ENCODE data around the gene SIKE1. TPM values are rescaled to one million over a fixed set of nuclear protein-coding genes. Genes with fewer than 3 reads are reported as not detected.
"Not testable (repeated sequence)": the region's sequence is repeated elsewhere in the genome, so short reads cannot be mapped to it uniquely, and the experiment has no call there.

The SIKE1 gene
- polyA plus RNA-seq, result 33.9 TPM

GRCh38 chr1:114780344-114781226, at the start of gene SIKE1:
Gene SIKE1 (minus strand): TSS chr1:114780685. CDS start chr1:114780607, 78 bp downstream.
- Mint-ChIP-seq H3K4me3 (peak within 1 kb of the TSS; percentile 100), H3K4me1 (peaks cover 9 to 22% (median 18%) of the 10 kb centered on the region in 3 donors), H3K9me3 (peaks cover 0 to 7% (median 3%) of the 10 kb centered on the region in 3 donors), H3K27ac (peak within 1 kb of the TSS; percentile 95 to 99 (median 95)), H3K36me3 (peaks cover 8% of the 10 kb centered on the region), H3K27me3 (no peaks in the 10 kb centered on the region)

- not testable (repeated sequence) for H3K4me3 Mint-ChIP-seq, H3K9me3 Mint-ChIP-seq, H3K36me3 Mint-ChIP-seq, H3K27me3 Mint-ChIP-seq, H3K27ac Mint-ChIP-seq, H3K4me1 Mint-ChIP-seq
Measured at GRCh38 chr1:114830075-114830474, 49.6 kb upstream of the SIKE1 start.

GRCh38 chr1:114828251-114828650, 47.8 kb upstream of the SIKE1 start:
- Mint-ChIP-seq H3K27me3 (no peaks in the 10 kb centered on the region), H3K36me3 (peaks cover 2% of the 10 kb centered on the region), H3K4me3 (no peak overlapping the region), H3K9me3 (peaks cover 2 to 15% (median 13%) of the 10 kb centered on the region in 3 donors), H3K4me1 (peaks cover 0 to 1% (median 0%) of the 10 kb centered on the region in 3 donors), H3K27ac (no peak overlapping the region)

- Mint-ChIP-seq H3K36me3 (peaks cover 2% of the 10 kb centered on the region), H3K27me3 (peaks cover 8% of the 10 kb centered on the region), H3K27ac (no peak overlapping the region), H3K4me3 (no peak overlapping the region), H3K4me1 (no peaks in the 10 kb centered on the region), H3K9me3 (peaks cover 8 to 32% (median 26%) of the 10 kb centered on the region in 3 donors)
Measured at GRCh38 chr1:114821978-114822377, 41.5 kb upstream of the SIKE1 start.

- H3K4me1 Mint-ChIP-seq, result no peaks in the 10 kb centered on the region
- H3K9me3 Mint-ChIP-seq, result peaks cover 8 to 28% (median 20%) of the 10 kb centered on the region in 3 donors
- H3K27me3 Mint-ChIP-seq, result peaks cover 8% of the 10 kb centered on the region
- H3K4me3 Mint-ChIP-seq, result no peak overlapping the region
- no peak overlapping the region for H3K27ac Mint-ChIP-seq
- H3K36me3 Mint-ChIP-seq, result no peaks in the 10 kb centered on the region
Measured at GRCh38 chr1:114820392-114820791, 39.9 kb upstream of the SIKE1 start.

- Mint-ChIP-seq H3K4me3 (no peak overlapping the region), H3K27ac (no peak overlapping the region), H3K4me1 (no peaks in the 10 kb centered on the region), H3K27me3 (peaks cover 8% of the 10 kb centered on the region), H3K36me3 (no peaks in the 10 kb centered on the region), H3K9me3 (peaks cover 8 to 25% (median 17%) of the 10 kb centered on the region in 3 donors)
Measured at GRCh38 chr1:114819869-114820268, 39.4 kb upstream of the SIKE1 start.

- not testable (repeated sequence) for H3K4me1 Mint-ChIP-seq, H3K27ac Mint-ChIP-seq, H3K9me3 Mint-ChIP-seq, H3K4me3 Mint-ChIP-seq, H3K36me3 Mint-ChIP-seq
- peaks cover 13% of the 10 kb centered on the region for H3K27me3 Mint-ChIP-seq
Measured at GRCh38 chr1:114804449-114804848, 24.0 kb upstream of the SIKE1 start.

- no peak overlapping the region for H3K4me3 Mint-ChIP-seq
- peaks cover 0 to 5% (median 0%) of the 10 kb centered on the region in 3 donors for H3K9me3 Mint-ChIP-seq
- no peaks in the 10 kb centered on the region for H3K4me1 Mint-ChIP-seq
- no peaks in the 10 kb centered on the region for H3K36me3 Mint-ChIP-seq
- H3K27me3 Mint-ChIP-seq, result peaks cover 8% of the 10 kb centered on the region
- no peak overlapping the region for H3K27ac Mint-ChIP-seq
Measured at GRCh38 chr1:114803001-114803400, 22.5 kb upstream of the SIKE1 start.

GRCh38 chr1:114794038-114794437, 13.6 kb upstream of the SIKE1 start:
- peaks cover 17% of the 10 kb centered on the region for H3K27me3 Mint-ChIP-seq
- no peak overlapping the region for H3K4me3 Mint-ChIP-seq
- no peaks in the 10 kb centered on the region for H3K36me3 Mint-ChIP-seq
- H3K9me3 Mint-ChIP-seq, result no peaks in the 10 kb centered on the region
- H3K27ac Mint-ChIP-seq, result no peak overlapping the region
- H3K4me1 Mint-ChIP-seq, result no peaks in the 10 kb centered on the region

GRCh38 chr1:114790581-114790980, 10.1 kb upstream of the SIKE1 start:
- H3K4me3 Mint-ChIP-seq, H3K27ac Mint-ChIP-seq, H3K4me1 Mint-ChIP-seq, H3K36me3 Mint-ChIP-seq: not testable (repeated sequence)
- Mint-ChIP-seq H3K27me3 (peaks cover 23% of the 10 kb centered on the region), H3K9me3 (peaks cover 3 to 16% (median 10%) of the 10 kb centered on the region in 3 donors)

- H3K36me3 Mint-ChIP-seq, H3K4me3 Mint-ChIP-seq, H3K27ac Mint-ChIP-seq, H3K4me1 Mint-ChIP-seq: not testable (repeated sequence)
- peaks cover 13% of the 10 kb centered on the region for H3K27me3 Mint-ChIP-seq
- H3K9me3 Mint-ChIP-seq, result peaks cover 10 to 16% (median 11%) of the 10 kb centered on the region in 3 donors
Measured at GRCh38 chr1:114786440-114786839, 6.0 kb upstream of the SIKE1 start.

- peak overlapping the region in 1 of 4 donors; percentile 100 for H3K4me3 Mint-ChIP-seq
- peaks cover 7% of the 10 kb centered on the region for H3K27me3 Mint-ChIP-seq
- no peak overlapping the region for H3K27ac Mint-ChIP-seq
- peaks cover 6% of the 10 kb centered on the region for H3K36me3 Mint-ChIP-seq
- peaks cover 10 to 16% (median 10%) of the 10 kb centered on the region in 3 donors for H3K9me3 Mint-ChIP-seq
- peaks cover 9 to 22% (median 18%) of the 10 kb centered on the region in 3 donors for H3K4me1 Mint-ChIP-seq
Measured at GRCh38 chr1:114782476-114782875, 2.0 kb upstream of the SIKE1 start.

- Mint-ChIP-seq H3K36me3 (peaks cover 8% of the 10 kb centered on the region), H3K9me3 (peaks cover 0 to 3% (median 2%) of the 10 kb centered on the region in 3 donors), H3K4me1 (peaks cover 9 to 22% (median 18%) of the 10 kb centered on the region in 3 donors), H3K4me3 (peak overlapping the region; percentile 100), H3K27ac (peak overlapping the region; percentile 95 to 99 (median 95)), H3K27me3 (no peaks in the 10 kb centered on the region)
Measured at GRCh38 chr1:114779722-114780121, 763 bp downstream of the SIKE1 start.

GRCh38 chr1:114776726-114777125, 3.8 kb downstream of the SIKE1 start:
- not testable (repeated sequence) for H3K27me3 Mint-ChIP-seq, H3K9me3 Mint-ChIP-seq
- peaks cover 9 to 22% (median 18%) of the 10 kb centered on the region in 3 donors for H3K4me1 Mint-ChIP-seq

GRCh38 chr1:114771992-114772391, 8.5 kb downstream of the SIKE1 start:
- Mint-ChIP-seq H3K4me1 (no peaks in the 10 kb centered on the region), H3K9me3 (no peaks in the 10 kb centered on the region), H3K27ac (no peak overlapping the region), H3K4me3 (no peak overlapping the region), H3K36me3 (peaks cover 9% of the 10 kb centered on the region), H3K27me3 (no peaks in the 10 kb centered on the region)

More at GRCh38 chr1:114776726-114777125, 3.8 kb downstream of the SIKE1 start:
- H3K36me3 Mint-ChIP-seq, H3K27ac Mint-ChIP-seq: not testable (repeated sequence)
- peak overlapping the region in 1 of 4 donors; percentile 23 for H3K4me3 Mint-ChIP-seq

GRCh38 chr1:114770989-114771388, 9.5 kb downstream of the SIKE1 start:
- H3K9me3 Mint-ChIP-seq, result no peaks in the 10 kb centered on the region
- no peak overlapping the region for H3K27ac Mint-ChIP-seq
- H3K4me3 Mint-ChIP-seq, result no peak overlapping the region
- peaks cover 6% of the 10 kb centered on the region for H3K36me3 Mint-ChIP-seq
- H3K4me1 Mint-ChIP-seq, result no peaks in the 10 kb centered on the region
- H3K27me3 Mint-ChIP-seq, result no peaks in the 10 kb centered on the region
